ENCODE measurements around the gene INPP5A. TPM values are rescaled to one million over a fixed set of nuclear protein-coding genes. Genes with fewer than 3 reads are reported as not detected.

The INPP5A gene
- total RNA-seq, 1 experiment from 2014 or later: 12.3 TPM

- no peak overlapping the region for H3K9ac ChIP-seq (ENCODE audit: low read length)
- H3K27ac ChIP-seq (ENCODE audit: low read depth, low read length): no peak overlapping the region
- H3K36me3 ChIP-seq (ENCODE audit: control insufficient read depth in 1 of 2, insufficient read depth in 2 of 2, low read length in 2 of 2): no peaks in the 10 kb centered on the region
- no peaks in the 10 kb centered on the region for H4K20me1 ChIP-seq (ENCODE audit: insufficient read depth)
- H3K9me3 ChIP-seq (ENCODE audit: control insufficient read depth in 1 of 2, insufficient read depth in 1 of 2, low read depth in 1 of 2, low read length in 2 of 2): no peaks in the 10 kb centered on the region
- ATAC-seq (no peak), DNase-seq (ENCODE audit: low read depth, low spot score) (no peak)
- RAD21 ChIA-PET (ENCODE audit: low non-redundant PET in 1 of 2, low total read pairs in 2 of 2, uncharacterized antibody in 2 of 2, unreplicated experiment in 2 of 2): no interaction called here
- H3K4me1 ChIP-seq (ENCODE audit: control insufficient read depth in 1 of 2, insufficient read depth in 2 of 2, low read length in 2 of 2): no peaks in the 10 kb centered on the region
- no peak overlapping the region for H3K4me2 ChIP-seq (ENCODE audit: low read length)
- H3K27me3 ChIP-seq (ENCODE audit: insufficient read depth, low read length): no peaks in the 10 kb centered on the region
- no TSS peak for BruUV-seq (replicated peaks)
- TF ChIP-seq TCF7L2 (IDR thresholded peaks at IDR 0.05; ENCODE audit: borderline replicate concordance, extremely low read depth, insufficient read depth, insufficient read length): no peak
- TF ChIP-seq, protein P1, sequence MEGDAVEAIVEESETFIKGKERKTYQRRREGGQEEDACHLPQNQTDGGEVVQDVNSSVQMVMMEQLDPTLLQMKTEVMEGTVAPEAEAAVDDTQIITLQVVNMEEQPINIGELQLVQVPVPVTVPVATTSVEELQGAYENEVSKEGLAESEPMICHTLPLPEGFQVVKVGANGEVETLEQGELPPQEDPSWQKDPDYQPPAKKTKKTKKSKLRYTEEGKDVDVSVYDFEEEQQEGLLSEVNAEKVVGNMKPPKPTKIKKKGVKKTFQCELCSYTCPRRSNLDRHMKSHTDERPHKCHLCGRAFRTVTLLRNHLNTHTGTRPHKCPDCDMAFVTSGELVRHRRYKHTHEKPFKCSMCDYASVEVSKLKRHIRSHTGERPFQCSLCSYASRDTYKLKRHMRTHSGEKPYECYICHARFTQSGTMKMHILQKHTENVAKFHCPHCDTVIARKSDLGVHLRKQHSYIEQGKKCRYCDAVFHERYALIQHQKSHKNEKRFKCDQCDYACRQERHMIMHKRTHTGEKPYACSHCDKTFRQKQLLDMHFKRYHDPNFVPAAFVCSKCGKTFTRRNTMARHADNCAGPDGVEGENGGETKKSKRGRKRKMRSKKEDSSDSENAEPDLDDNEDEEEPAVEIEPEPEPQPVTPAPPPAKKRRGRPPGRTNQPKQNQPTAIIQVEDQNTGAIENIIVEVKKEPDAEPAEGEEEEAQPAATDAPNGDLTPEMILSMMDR (IDR thresholded peaks at IDR 0.05 in 2 of 3, conservative IDR thresholded peaks at IDR 0.05 in 1 of 3; ENCODE audit: borderline replicate concordance in 1 of 3, insufficient read depth in 1 of 3, low read depth in 2 of 3, low read length in 2 of 3): no peak
- TF ChIP-seq REST (IDR thresholded peaks at IDR 0.05; ENCODE audit: low read depth): no peak
- TF ChIP-seq EZH2phosphoT487 (IDR thresholded peaks at IDR 0.05; ENCODE audit: borderline replicate concordance): no peak
- TF ChIP-seq EZH2 (IDR thresholded peaks at IDR 0.05): no peak
- no peak overlapping the region for H3K4me3 ChIP-seq (replicated peaks in 1 of 2; ENCODE audit: low read depth in 1 of 2, low read length in 2 of 2)
- H3K79me2 ChIP-seq (ENCODE audit: insufficient read depth, low read length): peaks cover 5% of the 10 kb centered on the region; the same call in 1 of the 2 replicates
- H2AFZ ChIP-seq (ENCODE audit: low read depth, low read length, poor library complexity, severe bottlenecking): no peak overlapping the region
- no peaks in the 10 kb centered on the region for H3K9me2 ChIP-seq (ENCODE audit: insufficient read depth)
- CTCF ChIA-PET: no interaction called here
- POLR2A ChIA-PET: no interaction called here
- intact Hi-C loops (cut with micrococcal nuclease): no loop called here
Observed at GRCh38 chr10:132582771-132583170, 45.2 kb downstream of the INPP5A start.
